Prostate gland (tissue), 2 donors: ENCODE measurements around the gene MAML2. TPM values are rescaled to one million over a fixed set of nuclear protein-coding genes. Genes with fewer than 3 reads are reported as not detected.
A peak's percentile ranks its signal among the peaks of the same experiment; 100 is the strongest.

Experiments
- DNase-seq: peaks from one replicate; pipeline ENCODE4 v3.0.0-alpha.2; 2019; ENCODE audit warnings: low spot score
- H3K27ac ChIP-seq, 2 donors: fragments of 200-600 bp; sonication (generic); 2 replicates each; pipeline ENCODE4 v1.5.1; 2017 to 2019
- H3K27me3 ChIP-seq: fragments of 200-600 bp; sonication (generic); replicated peaks from 2 replicates; pipeline ENCODE4 v1.5.1; 2019; ENCODE audit not compliant: insufficient read depth
- H3K36me3 ChIP-seq, 2 donors: fragments of 200-600 bp; sonication (generic); 1 replicate in 1 of 2; 2 replicates in 1 of 2; pipeline versions ENCODE4 v1.5.1 to v1.8.1; 2017 to 2019
- H3K4me1 ChIP-seq: fragments of 200-600 bp; sonication (generic); replicated peaks from 2 replicates; pipeline ENCODE4 v1.5.1; 2019
- H3K4me3 ChIP-seq, 2 donors: fragments of 200-600 bp; sonication (generic); 2 replicates each; pipeline ENCODE4 v1.5.1; 2017 to 2019
- H3K9me3 ChIP-seq: fragments of 200-600 bp; sonication (generic); 2 replicates; pipeline ENCODE4 v1.5.1; 2017
- CTCF ChIP-seq, 4 experiments: fragments of 200-600 bp in 2 of 4; fragments of 450-650 bp in 2 of 4; sonication (generic) in 2 of 4; IDR thresholded peaks; 1 replicate in 3 of 4; 2 replicates in 1 of 4; pipeline ENCODE4 v1.5.1; 2016 to 2019; ENCODE audit warnings: antibody characterized with exemption in 4 of 4, mild to moderate bottlenecking in 2 of 4, moderate library complexity in 2 of 4
- POLR2A ChIP-seq: fragments of 450-650 bp; IDR thresholded peaks from one replicate; pipeline ENCODE4 v1.6.1; 2016; ENCODE audit warnings: antibody characterized with exemption, mild to moderate bottlenecking
- POLR2AphosphoS5 ChIP-seq: sonication (generic); formaldehyde crosslinking; IDR thresholded peaks from one replicate; pipeline ENCODE4 v1.6.1; 2017; ENCODE audit warnings: antibody characterized with exemption
- WGBS: methylation state at CpG from one replicate; pipeline ENCODE4 v1.1.5; 2018; 5-methylcytosine and 5-hydroxymethylcytosine counted together
- intact Hi-C: fragments of 100-400 bp; cut with DNase I; formaldehyde crosslinking; loops from one replicate; pipeline ENCODE4 v1.14.2; 2022
- total RNA-seq, 2 donors: library from RNA; depleted of rRNA; stranded (reverse); fragments of >200 nt; gene quantifications; one replicate each; pipeline ENCODE4 v1.1.0, GENCODE V29; 2016

The MAML2 gene
- total RNA-seq, 2 donors from 2014 or later: 28.9 to 30.4 TPM

GRCh38 chr11:96309016-96309642, 33.9 kb downstream of the MAML2 start:
- TF ChIP-seq POLR2AphosphoS5: no peak
- TF ChIP-seq CTCF (IDR thresholded peaks at IDR 0.05): no peak
- no peak for TF ChIP-seq POLR2A
- Histone ChIP-seq H3K36me3 (no peaks in the 10 kb centered on the region), H3K4me3 (no peak overlapping the region), H3K27ac (no peak overlapping the region), H3K4me1 (peaks cover 6% of the 10 kb centered on the region), H3K27me3 (no peaks in the 10 kb centered on the region), H3K9me3 (no peaks in the 10 kb centered on the region)
- no peak for DNase-seq
- 71% methylated on average over 2 of the region's 2 CpGs for WGBS
- intact Hi-C loops: no loop called here

GRCh38 chr11:96307776-96308140, 35.2 kb downstream of the MAML2 start:
- Histone ChIP-seq H3K27me3 (no peaks in the 10 kb centered on the region), H3K36me3 (no peaks in the 10 kb centered on the region), H3K9me3 (no peaks in the 10 kb centered on the region), H3K4me3 (peak overlapping the region in 1 of 2 donors; percentile 1), H3K4me1 (peaks cover 5% of the 10 kb centered on the region), H3K27ac (peak overlapping the region; percentile 59 to 76)
- intact Hi-C loops: no loop called here
- no peak for DNase-seq
- no peak for TF ChIP-seq POLR2AphosphoS5
- no peak for TF ChIP-seq CTCF (IDR thresholded peaks at IDR 0.05)
- no peak for TF ChIP-seq POLR2A
- WGBS: 36% methylated on average over 3 of the region's 3 CpGs

GRCh38 chr11:96306933-96307775, 35.8 kb downstream of the MAML2 start:
- H3K36me3 ChIP-seq: no peaks in the 10 kb centered on the region
- WGBS: 4% methylated on average over 10 of the region's 10 CpGs
- TF ChIP-seq CTCF (IDR thresholded peaks at IDR 0.05) (no peak), POLR2AphosphoS5 (peak; percentile 60), POLR2A (peak; percentile 16)
- H3K27ac ChIP-seq: peak overlapping the region; percentile 59 to 76
- peaks cover 5% of the 10 kb centered on the region for H3K4me1 ChIP-seq
- DNase-seq: peak; percentile 86
- H3K27me3 ChIP-seq: no peaks in the 10 kb centered on the region
- H3K9me3 ChIP-seq: no peaks in the 10 kb centered on the region
- peak overlapping the region in 1 of 2 donors; percentile 1 for H3K4me3 ChIP-seq
- intact Hi-C loops: no loop called here

GRCh38 chr11:96306600-96306932, 36.4 kb downstream of the MAML2 start:
- Histone ChIP-seq H3K4me1 (peaks cover 5% of the 10 kb centered on the region), H3K27ac (peak overlapping the region; percentile 59 to 76), H3K27me3 (no peaks in the 10 kb centered on the region), H3K9me3 (no peaks in the 10 kb centered on the region), H3K36me3 (no peaks in the 10 kb centered on the region), H3K4me3 (no peak overlapping the region)
- DNase-seq: no peak
- WGBS: 13% methylated on average over 3 of the region's 3 CpGs
- TF ChIP-seq POLR2A (no peak), CTCF (IDR thresholded peaks at IDR 0.05) (no peak), POLR2AphosphoS5 (no peak)
- intact Hi-C loops: no loop called here
